DOHH2 (cell line): ENCODE data around the gene RCOR1.

Source experiments
- CTCF ChIP-seq: fragments of 200-600 bp; sonication (generic); IDR thresholded peaks from one replicate; pipeline ENCODE4 v1.5.1; 2014; ENCODE audit warnings: antibody characterized with exemption, mild to moderate bottlenecking, low read depth, low read length; ENCODE audit not compliant: poor library complexity, severe bottlenecking
- EZH2phosphoT487 ChIP-seq: fragments of 200-600 bp; sonication (generic); IDR thresholded peaks from 2 replicates; pipeline ENCODE4 v1.6.1; 2017; ENCODE audit warnings: borderline replicate concordance, mild to moderate bottlenecking, antibody characterized with exemption, low read length, moderate library complexity, mixed read lengths

- no peak for TF ChIP-seq CTCF
- TF ChIP-seq EZH2phosphoT487: no peak
Measured at GRCh38 chr14:102760496-102761193, 168.2 kb downstream of the RCOR1 start.
